SK-N-SH (cell line): Measurements from ENCODE around the gene NPC1. TPM values are rescaled to one million over a fixed set of nuclear protein-coding genes. Genes with fewer than 3 reads are reported as not detected.

ENCODE experiments used
- CTCF ChIA-PET: fragments of 300-600, 350-600 bp; formaldehyde crosslinking; extraction: SDS; loops from one replicate; lab custom pipeline; 2021; lab: Yijun Ruan, JAX
- POLR2A ChIA-PET: fragments of 350-600 bp; sonication (Branson Sonifier 250); formaldehyde crosslinking; extraction: SDS; loops from one replicate; lab custom pipeline; 2020; ENCODE audit warnings: antibody characterized with exemption, inconsistent platforms; lab: Yijun Ruan, JAX
- DNase-seq: peaks from one replicate; pipeline ENCODE4 v3.0.0; 2012
- H2AFZ ChIP-seq: fragments of 200-600 bp; sonication (generic); 2 replicates; pipeline ENCODE4 v1.8.1; 2016; ENCODE audit warnings: antibody characterized with exemption, mild to moderate bottlenecking, low read depth
- H3F3A ChIP-seq: fragments of 200-600 bp; sonication (generic); replicated peaks from 2 replicates; pipeline ENCODE3; 2016; ENCODE audit warnings: antibody characterized with exemption, mild to moderate bottlenecking; ENCODE audit not compliant: insufficient read depth
- H3K27ac ChIP-seq, 2 experiments: fragments of 200-500 bp in 1 of 2; fragments of 200-600 bp in 1 of 2; sonication (Bioruptor generic) in 1 of 2; sonication (generic), shearing (Covaris generic) in 1 of 2; 2 replicates each; pipeline versions ENCODE4 v1.5.1 to v1.6.1; 2014 to 2016; ENCODE audit warnings: low read depth in 2 of 2, inconsistent platforms in 1 of 2, low read length in 1 of 2, mild to moderate bottlenecking in 1 of 2, mixed read lengths in 1 of 2
- H3K27me3 ChIP-seq: fragments of 200-600 bp; sonication (generic), shearing (Covaris generic); 2 replicates; pipeline ENCODE4 v1.6.1; 2016; ENCODE audit warnings: mixed run types; ENCODE audit not compliant: insufficient read depth
- H3K36me3 ChIP-seq, 2 experiments: fragments of 200-500 bp in 1 of 2; fragments of 200-600 bp in 1 of 2; sonication (Bioruptor generic) in 1 of 2; sonication (generic) in 1 of 2; replicated peaks in 1 of 2; 2 replicates each; pipeline versions ENCODE3 to v1.5.1; 2014 to 2016; ENCODE audit warnings: low read length in 1 of 2, mild to moderate bottlenecking in 1 of 2; ENCODE audit not compliant: insufficient read depth in 2 of 2, control insufficient read depth in 1 of 2
- H3K4me1 ChIP-seq, 2 experiments: fragments of 200-500 bp in 1 of 2; fragments of 200-600 bp in 1 of 2; sonication (Bioruptor generic) in 1 of 2; sonication (generic), shearing (Covaris generic) in 1 of 2; 2 replicates each; pipeline versions ENCODE4 v1.5.1 to v1.6.1; 2014 to 2016; ENCODE audit warnings: low read depth in 1 of 2, low read length in 1 of 2, mixed run types in 1 of 2; ENCODE audit not compliant: insufficient read depth in 2 of 2, control insufficient read depth in 1 of 2
- H3K4me2 ChIP-seq: fragments of 200-600 bp; sonication (generic), shearing (Covaris generic); 2 replicates; pipeline ENCODE4 v1.6.1; 2017; ENCODE audit warnings: mixed run types
- H3K4me3 ChIP-seq, 2 experiments: fragments of 200-500 bp in 1 of 2; fragments of 200-600 bp in 1 of 2; sonication (Bioruptor generic) in 1 of 2; sonication (generic), shearing (Covaris generic) in 1 of 2; 2 replicates each; pipeline versions ENCODE4 v1.5.1 to v1.8.1; 2014 to 2016; ENCODE audit warnings: low read depth in 2 of 2, inconsistent platforms in 1 of 2, low read length in 1 of 2, mild to moderate bottlenecking in 1 of 2, mixed read lengths in 1 of 2, moderate library complexity in 1 of 2
- H3K79me2 ChIP-seq: fragments of 200-600 bp; sonication (generic); 2 replicates; pipeline ENCODE4 v1.8.1; 2017; ENCODE audit warnings: mild to moderate bottlenecking; ENCODE audit not compliant: insufficient read depth
- H3K9ac ChIP-seq: fragments of 200-600 bp; sonication (generic); 2 replicates; pipeline ENCODE4 v1.6.1; 2017; ENCODE audit warnings: mixed run types
- H3K9me2 ChIP-seq: fragments of 200-600 bp; sonication (generic); 2 replicates; pipeline ENCODE4 v1.6.1; 2017; ENCODE audit warnings: mixed run types
- H3K9me3 ChIP-seq: fragments of 200-600 bp; sonication (generic); 2 replicates; pipeline ENCODE4 v1.6.1; 2017; ENCODE audit warnings: mixed run types, mild to moderate bottlenecking, moderate library complexity
- H4K20me1 ChIP-seq: fragments of 200-600 bp; sonication (generic); 2 replicates; pipeline ENCODE4 v1.6.1; 2017; ENCODE audit warnings: mild to moderate bottlenecking, mixed run types; ENCODE audit not compliant: insufficient read depth
- CHD2 ChIP-seq: fragments of 150-350 bp; IDR thresholded peaks from 2 replicates; pipeline ENCODE4 v1.6.1; 2018; ENCODE audit warnings: low read length; ENCODE audit not compliant: partially characterized antibody
- ELF1 ChIP-seq: IDR thresholded peaks from 2 replicates; pipeline ENCODE4 v1.4.0; 2012
- EP300 ChIP-seq, 2 experiments: IDR thresholded peaks; 2 replicates each; pipeline versions ENCODE4 v1.4.0 to v1.6.1; 2012; ENCODE audit warnings: borderline replicate concordance in 1 of 2, low read depth in 1 of 2, low read length in 1 of 2
- EZH2phosphoT487 ChIP-seq: fragments of 200-600 bp; sonication (generic); IDR thresholded peaks from 2 replicates; pipeline ENCODE4 v1.6.1; 2017; ENCODE audit warnings: low read depth, mixed run types, mild to moderate bottlenecking, antibody characterized with exemption, moderate library complexity, borderline replicate concordance
- FOSL2 ChIP-seq: IDR thresholded peaks from 2 replicates; pipeline ENCODE4 v1.4.0; 2012; ENCODE audit warnings: low read depth, mild to moderate bottlenecking, moderate library complexity, borderline replicate concordance
- FOXM1 ChIP-seq: IDR thresholded peaks from 2 replicates; pipeline ENCODE4 v1.4.0; 2012; ENCODE audit warnings: low read depth, mild to moderate bottlenecking
- GABPA ChIP-seq: IDR thresholded peaks from 2 replicates; pipeline ENCODE4 v1.4.0; 2012; ENCODE audit warnings: low read depth, mild to moderate bottlenecking
- IRF3 ChIP-seq: fragments of 150-350 bp; IDR thresholded peaks from 2 replicates; pipeline ENCODE4 v1.6.1; 2016; ENCODE audit warnings: mild to moderate bottlenecking, low read depth, low read length
- JUND ChIP-seq: IDR thresholded peaks from 2 replicates; pipeline ENCODE4 v1.4.0; 2012
- MXI1 ChIP-seq: IDR thresholded peaks from 2 replicates; pipeline ENCODE4 v1.6.1; 2012; ENCODE audit warnings: mild to moderate bottlenecking, low read depth, low read length, improper control_type of control experiment
- NFIC ChIP-seq: IDR thresholded peaks from 2 replicates; pipeline ENCODE4 v1.4.0; 2012; ENCODE audit warnings: borderline replicate concordance
- NRF1 ChIP-seq: IDR thresholded peaks from 2 replicates; pipeline ENCODE4 v1.6.1; 2012; ENCODE audit warnings: low read depth, mild to moderate bottlenecking, low read length
- RXRA ChIP-seq: IDR thresholded peaks from 2 replicates; pipeline ENCODE4 v1.4.0; 2012; ENCODE audit warnings: low read depth, mild to moderate bottlenecking, borderline replicate concordance
- USF1 ChIP-seq: IDR thresholded peaks from 2 replicates; pipeline ENCODE4 v1.4.0; 2012; ENCODE audit warnings: low read depth, borderline replicate concordance
- USF2 ChIP-seq: fragments of 150-350 bp; IDR thresholded peaks from 2 replicates; pipeline ENCODE4 v1.6.1; 2017; ENCODE audit warnings: antibody characterized with exemption, low read length, low read depth, borderline replicate concordance
- ZBTB33 ChIP-seq: IDR thresholded peaks from 2 replicates; pipeline ENCODE4 v1.4.0; 2012; ENCODE audit warnings: low read depth, borderline replicate concordance
- WGBS: methylation state at CpG from one replicate; pipeline ENCODE4 v1.1.6; 2017; ENCODE audit warnings: low lambda C conversion rate; 5-methylcytosine and 5-hydroxymethylcytosine counted together
- polyA plus RNA-seq, 3 experiments: library from polyadenylated mRNA; depleted of rRNA; stranded (reverse); fragments of >200 nt; gene quantifications; 2 replicates each; pipeline ENCODE4 v1.2.3, GENCODE V29; 2012

Gene NPC1
- polyA plus RNA-seq, 1 of the 3 experiments (the other 2 are of a cell fraction), result 23.9 TPM

DNA sequence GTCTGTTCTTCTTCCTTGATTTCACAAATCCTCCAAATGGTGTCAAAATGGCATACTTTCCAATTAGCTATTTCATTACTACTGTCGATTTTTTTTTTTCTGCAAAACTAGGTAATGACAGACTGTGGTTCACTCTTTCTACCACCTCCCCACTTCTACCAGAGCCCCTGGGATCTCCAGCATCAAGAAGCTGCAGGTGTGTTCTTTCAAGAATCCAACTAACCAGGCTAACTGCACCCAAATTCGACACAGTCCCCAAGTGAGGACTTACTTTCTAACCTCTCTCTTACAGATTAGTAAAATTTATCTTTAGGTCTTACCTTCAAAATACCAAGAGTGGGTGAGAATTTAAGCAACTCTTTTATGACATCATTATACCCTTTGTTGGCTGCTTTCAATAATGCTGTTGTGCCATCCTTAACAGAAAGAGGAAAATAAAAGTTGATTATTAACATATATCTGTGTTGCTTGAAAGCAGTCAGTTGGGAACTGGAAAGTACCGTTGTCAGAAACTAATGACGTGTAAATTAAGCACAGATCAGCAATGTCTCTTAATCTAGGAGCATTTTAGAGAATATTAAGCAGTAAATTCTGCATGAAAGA, 31.2 kb upstream of the NPC1 start:
- DNase-seq, result no peak
- ChIA-PET CTCF (no interaction called here), POLR2A (no interaction called here)
- Histone ChIP-seq H3K9me2 (no peaks in the 10 kb centered on the region), H3K4me2 (no peak overlapping the region), H3K9me3 (no peaks in the 10 kb centered on the region), H3K4me1 (peaks cover 0 to 5% of the 10 kb centered on the region in 2 experiments; a peak in 1 of 4 replicates), H2AFZ (no peak overlapping the region), H3K79me2 (no peaks in the 10 kb centered on the region), H3K36me3 (no peaks in the 10 kb centered on the region), H3K27me3 (no peaks in the 10 kb centered on the region), H3K4me3 (no peak overlapping the region), H3K9ac (no peak overlapping the region), H4K20me1 (no peaks in the 10 kb centered on the region), H3F3A (no peaks in the 10 kb centered on the region), H3K27ac (no peak overlapping the region)
- WGBS, result 68% methylated on average over 4 of the region's 4 CpGs
- TF ChIP-seq USF1 (no peak), JUND (no peak), NFIC (no peak), USF2 (no peak), FOXM1 (no peak), IRF3 (no peak), FOSL2 (no peak), EP300 (IDR thresholded peaks at IDR 0.05; ENCODE audit: borderline replicate concordance in 1 of 2, low read depth in 1 of 2, low read length in 1 of 2) (no peak), RXRA (no peak)

DNA sequence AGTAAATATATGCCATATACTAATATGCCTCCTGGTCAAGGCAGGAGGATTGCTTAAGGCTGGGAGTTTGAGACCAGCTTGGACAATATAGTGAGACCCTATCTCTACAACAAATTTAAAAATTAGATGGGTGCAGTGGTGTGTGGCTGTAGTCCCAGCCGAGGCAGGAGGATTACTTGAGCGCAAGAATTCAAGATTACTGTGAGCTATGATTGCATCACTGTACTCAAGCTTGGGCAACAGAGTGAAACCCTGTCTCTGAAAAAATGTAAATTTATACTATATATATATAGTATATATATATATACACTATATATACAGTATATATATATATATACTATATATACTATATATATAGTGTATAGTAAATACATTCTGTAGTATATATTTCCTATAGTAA, 30.0 kb upstream of the NPC1 start:
- ChIA-PET POLR2A (no interaction called here), CTCF (interaction anchor here (4.2 kb wide), 1 partner anchor 87 kb away, joined by 22 read pairs; no protein-coding TSS in a partner anchor)
- no peaks in the 10 kb centered on the region for H3K36me3 ChIP-seq
- H3K4me1 ChIP-seq, result peaks cover 0 to 3% of the 10 kb centered on the region in 2 experiments; a peak in 1 of 4 replicates
- H3K9me2 ChIP-seq, result no peaks in the 10 kb centered on the region
- no peak overlapping the region for H3K9ac ChIP-seq
- H4K20me1 ChIP-seq, result no peaks in the 10 kb centered on the region
- H3K79me2 ChIP-seq, result no peaks in the 10 kb centered on the region
- no peak overlapping the region for H3K4me3 ChIP-seq
- H3K27ac ChIP-seq, result no peak overlapping the region
- TF ChIP-seq ZBTB33 (no peak), NRF1 (no peak), CHD2 (no peak), EZH2phosphoT487 (no peak), FOXM1 (no peak), MXI1 (no peak), USF1 (no peak), GABPA (no peak), ELF1 (no peak)
- WGBS, result 83% methylated on average over 2 of the region's 2 CpGs
- H3K9me3 ChIP-seq, result no peaks in the 10 kb centered on the region
- H3F3A ChIP-seq, result no peaks in the 10 kb centered on the region
- no peak overlapping the region for H3K4me2 ChIP-seq
- DNase-seq, result no peak
- no peaks in the 10 kb centered on the region for H3K27me3 ChIP-seq
- H2AFZ ChIP-seq, result no peak overlapping the region
